ENCODE results near the gene PPCDC. TPM values are rescaled to one million over a fixed set of nuclear protein-coding genes. Genes with fewer than 3 reads are reported as not detected.

Gene PPCDC
- total and polyA plus RNA-seq, 10 of the 15 experiments (the other 5 are each of a cell fraction or from before 2014, with no cell fraction given) = 32.5 to 135 (median 55.0) TPM

- 0 out of 2 replicates have a peak, but pooled peaks have one; percentile 62 for TF ChIP-seq MLLT1 (IDR thresholded peaks at IDR 0.05)
Observed at GRCh38 chr15:75007216-75007615, 16.2 kb upstream of the PPCDC start (continued).

- H3K4me3 ChIP-seq = peak overlapping the region; percentile 34; the same call in 1 of the 2 replicates
- H3K4me1 ChIP-seq (ENCODE audit: control insufficient read depth, insufficient read depth, low read length) = peaks cover 28% of the 10 kb centered on the region
- H3K27me3 ChIP-seq (replicated peaks in 1 of 2; ENCODE audit: control insufficient read depth in 2 of 2, insufficient read depth in 2 of 2, low read length in 1 of 2) = no peaks in the 10 kb centered on the region
- 2% methylated on average over 5 of the region's 5 CpGs for WGBS (ENCODE audit: insufficient coverage, insufficient replicate concordance, low lambda C conversion rate, missing lambda C conversion rate)
- H3K36me3 ChIP-seq (ENCODE audit: control insufficient read depth in 2 of 2, insufficient read depth in 2 of 2, low read length in 1 of 2) = no peaks in the 10 kb centered on the region
- intact Hi-C loops (cut with micrococcal nuclease; ENCODE audit: unreplicated experiment) (loop anchor here (5.0 kb wide), 1 partner anchor 51 kb away; the partner anchor contains the start of gene RPP25), in situ Hi-C loops (cut with MboI) (loop anchor here (25.0 kb wide), 1 partner anchor 654 kb away; no protein-coding TSS in a partner anchor)
- DNase-seq (ENCODE audit: low read depth, low spot score) = no peak
- no peaks in the 10 kb centered on the region for H4K20me1 ChIP-seq (ENCODE audit: control insufficient read depth, insufficient read depth)
- ChIA-PET CTCF (interaction anchor here (0.6 to 2.0 kb wide), 4 partner anchors 21 to 108 kb away, joined by 3 to 8 read pairs (median 4); no protein-coding TSS in a partner anchor), RAD21 (ENCODE audit: unreplicated experiment) (interaction anchor here (0.7 to 2.8 kb wide), 13 partner anchors 12 to 237 kb away, joined by 3 to 21 read pairs (median 4); partner anchors contain the start of genes C15orf39, PPCDC and SCAMP5), SMC1A (ENCODE audit: uncharacterized antibody, unreplicated experiment) (interaction anchor here (1.0 to 2.0 kb wide), 9 partner anchors 10 to 196 kb away, joined by 3 to 8 read pairs (median 5); partner anchors contain the start of gene PPCDC), POLR2A (interaction anchor here (0.6 to 2.1 kb wide), 12 partner anchors 15 to 616 kb away, joined by 3 to 7 read pairs (median 3); partner anchors contain the start of genes COX5A, PPCDC and RPP25)
- peak overlapping the region; percentile 76 for H3K4me2 ChIP-seq (ENCODE audit: control insufficient read depth, insufficient read depth)
- peak overlapping the region; percentile 93 for H3K27ac ChIP-seq (ENCODE audit: control insufficient read depth, insufficient read depth)
- peak overlapping the region; percentile 66 for H3K9ac ChIP-seq (ENCODE audit: control insufficient read depth, insufficient read depth, low read length)
- peak; percentile 79 for ATAC-seq
- no peak overlapping the region for H2AFZ ChIP-seq (ENCODE audit: control insufficient read depth, low read depth, low read length)
- BruUV-seq (replicated peaks) = no TSS peak
- no peaks in the 10 kb centered on the region for H3K9me3 ChIP-seq (replicated peaks; ENCODE audit: control insufficient read depth, insufficient read depth, low read length)
- no peaks in the 10 kb centered on the region for H3K79me2 ChIP-seq (ENCODE audit: control insufficient read depth, insufficient read depth, low read length)
- FAIRE-seq = peak; percentile 31
- no peak for TF ChIP-seq ELK1 (IDR thresholded peaks at IDR 0.05; ENCODE audit: low read depth, low read length)
- TF ChIP-seq SMAD1 (IDR thresholded peaks at IDR 0.05; ENCODE audit: low read depth, partially characterized antibody) = peak; percentile 6
- TF ChIP-seq ZNF592 (IDR thresholded peaks at IDR 0.05) = peak; percentile 40; the same call in 1 of the 2 replicates
- no peak for TF ChIP-seq YY1 (IDR thresholded peaks at IDR 0.05; ENCODE audit: low read depth, low read length)
- no peak for TF ChIP-seq PRDM15 (CRISPR knock-in tag; IDR thresholded peaks at IDR 0.05)
- TF ChIP-seq MTA2 (IDR thresholded peaks at IDR 0.05; ENCODE audit: low read depth) = no peak
- TF ChIP-seq EP300 (IDR thresholded peaks at IDR 0.05; ENCODE audit: borderline replicate concordance in 1 of 2, control insufficient read depth in 1 of 2, low read depth in 2 of 2, low read length in 2 of 2) = peak; percentile 41 to 42; a peak in 2 of 4 replicates
- TF ChIP-seq ZNF384 (IDR thresholded peaks at IDR 0.05; ENCODE audit: borderline replicate concordance, low read depth, low read length) = peak; percentile 74; the same call in 1 of the 2 replicates
Observed at GRCh38 chr15:75008221-75008625, 15.2 kb upstream of the PPCDC start.

All from GM12878 (cell line).